Trophoblast cell (in vitro differentiated cells and primary cell): ENCODE data around the gene UST.
A peak's percentile ranks its signal among the peaks of the same experiment; 100 is the strongest.

ENCODE experiments used
- DNase-seq, 2 donors: peaks; one replicate each; pipeline ENCODE4 v3.0.0-alpha.2; 2016
- H2AFZ ChIP-seq: 2 replicates; pipeline ENCODE4 v1.6.1; 2013; ENCODE audit warnings: low read length, moderate library complexity, mild to moderate bottlenecking; ENCODE audit not compliant: insufficient read depth, poor library complexity
- H2AK5ac ChIP-seq: 2 replicates; pipeline ENCODE4 v1.6.1; 2013; ENCODE audit warnings: mild to moderate bottlenecking, low read length
- H2BK120ac ChIP-seq: 2 replicates; pipeline ENCODE4 v1.6.1; 2013; ENCODE audit warnings: low read length, mild to moderate bottlenecking, moderate library complexity; ENCODE audit not compliant: insufficient read depth, poor library complexity
- H2BK12ac ChIP-seq: 2 replicates; pipeline ENCODE4 v1.6.1; 2013; ENCODE audit warnings: mild to moderate bottlenecking, low read length, moderate library complexity
- H2BK5ac ChIP-seq: 2 replicates; pipeline ENCODE4 v1.6.1; 2013; ENCODE audit warnings: low read length, low read depth, moderate library complexity, mild to moderate bottlenecking; ENCODE audit not compliant: poor library complexity
- H3K14ac ChIP-seq: 2 replicates; pipeline ENCODE4 v1.6.1; 2013; ENCODE audit warnings: mild to moderate bottlenecking, low read length
- H3K18ac ChIP-seq: 2 replicates; pipeline ENCODE4 v1.6.1; 2013; ENCODE audit warnings: mild to moderate bottlenecking, low read length
- H3K23ac ChIP-seq: 2 replicates; pipeline ENCODE4 v1.6.1; 2013; ENCODE audit warnings: low read length
- H3K27ac ChIP-seq: 2 replicates; pipeline ENCODE4 v1.5.1; 2013; ENCODE audit warnings: low read depth, mild to moderate bottlenecking, inconsistent platforms, low read length, moderate library complexity
- H3K27me3 ChIP-seq: 2 replicates; pipeline ENCODE4 v1.6.1; 2013; ENCODE audit warnings: inconsistent platforms, mild to moderate bottlenecking, low read length, moderate library complexity; ENCODE audit not compliant: insufficient read depth
- H3K36me3 ChIP-seq, 2 experiments: 1 replicate in 1 of 2; 2 replicates in 1 of 2; pipeline ENCODE4 v1.6.1; 2013; ENCODE audit warnings: low read length in 2 of 2, mild to moderate bottlenecking in 2 of 2, moderate library complexity in 1 of 2; ENCODE audit not compliant: insufficient read depth in 2 of 2, control insufficient read depth in 1 of 2
- H3K4ac ChIP-seq: 2 replicates; pipeline ENCODE4 v1.6.1; 2013; ENCODE audit warnings: low read depth, mild to moderate bottlenecking, low read length, moderate library complexity
- H3K4me1 ChIP-seq, 2 experiments: 1 replicate in 1 of 2; 2 replicates in 1 of 2; pipeline ENCODE4 v1.6.1; 2013; ENCODE audit warnings: low read length in 2 of 2, mild to moderate bottlenecking in 2 of 2, moderate library complexity in 1 of 2; ENCODE audit not compliant: insufficient read depth in 2 of 2, control insufficient read depth in 1 of 2
- H3K4me2 ChIP-seq: 2 replicates; pipeline ENCODE4 v1.6.1; 2013; ENCODE audit warnings: inconsistent platforms, mild to moderate bottlenecking, low read length, moderate library complexity
- H3K4me3 ChIP-seq: 2 replicates; pipeline ENCODE4 v1.5.1; 2013; ENCODE audit warnings: mild to moderate bottlenecking, low read depth, low read length, inconsistent platforms
- H3K79me1 ChIP-seq: one replicate; pipeline ENCODE4 v1.6.1; 2013; ENCODE audit warnings: low read length
- H3K79me2 ChIP-seq: 2 replicates; pipeline ENCODE4 v1.6.1; 2013; ENCODE audit warnings: low read length, mild to moderate bottlenecking; ENCODE audit not compliant: control insufficient read depth, insufficient read depth, poor library complexity
- H3K9ac ChIP-seq: 2 replicates; pipeline ENCODE4 v1.6.1; 2013; ENCODE audit warnings: mild to moderate bottlenecking, low read length
- H3K9me3 ChIP-seq: 2 replicates; pipeline ENCODE4 v1.6.1; 2013; ENCODE audit warnings: low read depth, mild to moderate bottlenecking, control low read depth, inconsistent platforms, low read length; ENCODE audit not compliant: insufficient read depth
- H4K12ac ChIP-seq: 2 replicates; pipeline ENCODE4 v1.6.1; 2013; ENCODE audit warnings: low read depth, mild to moderate bottlenecking, low read length, moderate library complexity
- H4K8ac ChIP-seq: 2 replicates; pipeline ENCODE4 v1.6.1; 2013; ENCODE audit warnings: low read depth, mild to moderate bottlenecking, low read length, moderate library complexity
- H4K91ac ChIP-seq: one replicate; pipeline ENCODE4 v1.6.1; 2013; ENCODE audit warnings: low read depth, mild to moderate bottlenecking, low read length, moderate library complexity
- WGBS: extraction: QIAGEN DNeasy Blood & Tissue Kit; methylation state at CpG from one replicate; pipeline ENCODE4 v1.1.7; 2013; ENCODE audit warnings: missing lambda C conversion rate; ENCODE audit not compliant: insufficient read length, insufficient coverage; ENCODE audit errors: extremely low coverage; 5-methylcytosine and 5-hydroxymethylcytosine counted together

The UST gene

GRCh38 chr6:149024361-149024760 is 277.5 kb downstream of the UST start:
- no peak overlapping the region for H2BK5ac ChIP-seq
- H2BK120ac ChIP-seq = no peak overlapping the region
- no peaks in the 10 kb centered on the region for H3K9me3 ChIP-seq
- H3K79me1 ChIP-seq = no peaks in the 10 kb centered on the region
- no peaks in the 10 kb centered on the region for H3K36me3 ChIP-seq
- no CpG with 5 or more reads among the region's 1 CpG for WGBS
- H2AFZ ChIP-seq = no peak overlapping the region
- H3K9ac ChIP-seq = no peak overlapping the region
- H3K18ac ChIP-seq = no peak overlapping the region
- DNase-seq = peak; percentile 61 to 90
- no peak overlapping the region for H4K8ac ChIP-seq
- no peaks in the 10 kb centered on the region for H3K79me2 ChIP-seq
- H3K4ac ChIP-seq = no peak overlapping the region
- no peak overlapping the region for H4K12ac ChIP-seq
- no peak overlapping the region for H3K14ac ChIP-seq
- H2BK12ac ChIP-seq = no peak overlapping the region
- H3K27me3 ChIP-seq = no peaks in the 10 kb centered on the region
- H3K23ac ChIP-seq = no peak overlapping the region
- H3K4me3 ChIP-seq = no peak overlapping the region
- no peak overlapping the region for H3K4me2 ChIP-seq
- H3K27ac ChIP-seq = no peak overlapping the region
- no peaks in the 10 kb centered on the region for H3K4me1 ChIP-seq
- no peak overlapping the region for H2AK5ac ChIP-seq
- H4K91ac ChIP-seq = no peak overlapping the region

- H3K36me3 ChIP-seq = no peaks in the 10 kb centered on the region
- H3K23ac ChIP-seq = no peak overlapping the region
- no peaks in the 10 kb centered on the region for H3K79me1 ChIP-seq
- H2BK5ac ChIP-seq = no peak overlapping the region
- H3K27ac ChIP-seq = no peak overlapping the region
- no peak overlapping the region for H4K12ac ChIP-seq
- no peak overlapping the region for H3K4ac ChIP-seq
- no peaks in the 10 kb centered on the region for H3K9me3 ChIP-seq
- no CpG with 5 or more reads among the region's 2 CpGs for WGBS
- no peaks in the 10 kb centered on the region for H3K27me3 ChIP-seq
- no peak overlapping the region for H3K18ac ChIP-seq
- no peak overlapping the region for H2AK5ac ChIP-seq
- H2AFZ ChIP-seq = no peak overlapping the region
- no peaks in the 10 kb centered on the region for H3K4me1 ChIP-seq
- no peak for DNase-seq
- H3K4me3 ChIP-seq = no peak overlapping the region
- no peak overlapping the region for H3K14ac ChIP-seq
- H3K4me2 ChIP-seq = no peak overlapping the region
- H2BK12ac ChIP-seq = no peak overlapping the region
- no peak overlapping the region for H3K9ac ChIP-seq
- H4K91ac ChIP-seq = no peak overlapping the region
- H2BK120ac ChIP-seq = no peak overlapping the region
- H4K8ac ChIP-seq = no peak overlapping the region
- no peaks in the 10 kb centered on the region for H3K79me2 ChIP-seq
Measured at GRCh38 chr6:149025061-149025460, 278.2 kb downstream of the UST start.

GRCh38 chr6:149026530-149026942 is 279.7 kb downstream of the UST start:
- DNase-seq = peak; percentile 49 to 88
- Histone ChIP-seq H3K4ac (no peak overlapping the region), H2BK12ac (no peak overlapping the region), H4K12ac (no peak overlapping the region), H2BK5ac (no peak overlapping the region), H3K4me2 (no peak overlapping the region), H2BK120ac (no peak overlapping the region), H3K9ac (no peak overlapping the region), H3K9me3 (no peaks in the 10 kb centered on the region), H2AK5ac (no peak overlapping the region), H3K23ac (no peak overlapping the region), H3K79me2 (no peaks in the 10 kb centered on the region), H3K4me3 (no peak overlapping the region), H3K36me3 (no peaks in the 10 kb centered on the region), H4K91ac (no peak overlapping the region), H3K27me3 (no peaks in the 10 kb centered on the region), H4K8ac (no peak overlapping the region), H3K27ac (no peak overlapping the region), H2AFZ (no peak overlapping the region), H3K14ac (no peak overlapping the region), H3K18ac (no peak overlapping the region), H3K4me1 (no peaks in the 10 kb centered on the region), H3K79me1 (no peaks in the 10 kb centered on the region)
- no CpG with 5 or more reads among the region's 4 CpGs for WGBS

- no peaks in the 10 kb centered on the region for H3K9me3 ChIP-seq
- no peak overlapping the region for H4K91ac ChIP-seq
- H3K4ac ChIP-seq = no peak overlapping the region
- no peak overlapping the region for H2AFZ ChIP-seq
- H3K79me2 ChIP-seq = no peaks in the 10 kb centered on the region
- no peak for DNase-seq
- no peak overlapping the region for H3K18ac ChIP-seq
- no peak overlapping the region for H3K27ac ChIP-seq
- no peak overlapping the region for H3K23ac ChIP-seq
- no peaks in the 10 kb centered on the region for H3K27me3 ChIP-seq
- H4K12ac ChIP-seq = no peak overlapping the region
- H2AK5ac ChIP-seq = no peak overlapping the region
- H3K4me3 ChIP-seq = no peak overlapping the region
- H4K8ac ChIP-seq = no peak overlapping the region
- no CpG with 5 or more reads among the region's 1 CpG for WGBS
- H2BK120ac ChIP-seq = no peak overlapping the region
- no peak overlapping the region for H2BK12ac ChIP-seq
- H3K79me1 ChIP-seq = peaks cover 7% of the 10 kb centered on the region
- no peak overlapping the region for H3K14ac ChIP-seq
- no peak overlapping the region for H3K4me2 ChIP-seq
- no peak overlapping the region for H3K9ac ChIP-seq
- H3K36me3 ChIP-seq = no peaks in the 10 kb centered on the region
- H3K4me1 ChIP-seq = no peaks in the 10 kb centered on the region
- no peak overlapping the region for H2BK5ac ChIP-seq
Measured at GRCh38 chr6:149027484-149027883, 280.7 kb downstream of the UST start.
